Tibial nerve (tissue), 4 donors: ENCODE data around the gene SRGAP2B. TPM values are rescaled to one million over a fixed set of nuclear protein-coding genes. Genes with fewer than 3 reads are reported as not detected.
A peak's percentile ranks its signal among the peaks of the same experiment; 100 is the strongest.
"Not testable (repeated sequence)": the region's sequence is repeated elsewhere in the genome, so short reads cannot be mapped to it uniquely, and the experiment has no call there.

Experiments used
- DNase-seq, 2 donors: peaks; one replicate each; pipeline ENCODE4 v3.0.0-alpha.2; 2019; ENCODE audit warnings: low spot score in 2 of 2
- H3K27ac ChIP-seq, 4 donors: fragments of 200-600 bp; sonication (generic) in 3 of 4; one replicate each; pipeline ENCODE4 v1.5.1; 2017 to 2019; ENCODE audit warnings: mild to moderate bottlenecking in 1 of 4
- H3K27me3 ChIP-seq, 2 donors: fragments of 200-600 bp; sonication (generic) in 1 of 2; one replicate each; pipeline versions ENCODE4 v1.5.1 to v1.6.0; 2017 to 2019
- H3K36me3 ChIP-seq, 3 donors: fragments of 200-600 bp; sonication (generic); one replicate each; pipeline ENCODE4 v1.5.1; 2018 to 2019
- H3K4me1 ChIP-seq, 4 donors: fragments of 200-600 bp; sonication (generic) in 3 of 4; one replicate each; pipeline ENCODE4 v1.5.1; 2017 to 2019
- H3K4me3 ChIP-seq, 4 donors: fragments of 200-600 bp; sonication (generic) in 3 of 4; one replicate each; pipeline ENCODE4 v1.5.1; 2017 to 2019; ENCODE audit warnings: mild to moderate bottlenecking in 1 of 4, moderate library complexity in 1 of 4
- H3K9me3 ChIP-seq, 4 donors: fragments of 200-600 bp; sonication (generic) in 3 of 4; one replicate each; pipeline ENCODE4 v1.5.1; 2017 to 2019
- EP300 ChIP-seq, 2 donors: sonication (generic); formaldehyde crosslinking; IDR thresholded peaks; one replicate each; pipeline ENCODE4 v1.6.1; 2017; ENCODE audit warnings: antibody characterized with exemption in 2 of 2, mild to moderate bottlenecking in 1 of 2
- WGBS, 2 donors: methylation state at CpG; one replicate each; pipeline ENCODE4 v1.1.5; 2018; 5-methylcytosine and 5-hydroxymethylcytosine counted together
- total RNA-seq, 4 donors: library from RNA; depleted of rRNA; stranded (reverse); fragments of >200 nt; gene quantifications; one replicate each; pipeline ENCODE4 v1.1.0, GENCODE V29; 2016

The SRGAP2B gene
- total RNA-seq = 10 to 100 TPM; 41.0 to 57.7 (median 53.0) TPM

- peak within 1 kb of the TSS in 3 of 4 donors; percentile 24 to 46 (median 39) for H3K4me3 ChIP-seq
- H3K27me3 ChIP-seq, H3K9me3 ChIP-seq, H3K4me1 ChIP-seq, DNase-seq, H3K36me3 ChIP-seq: not testable (repeated sequence)
- H3K27ac ChIP-seq = peak within 1 kb of the TSS in 2 of 4 donors; percentile 56
- no CpG with 5 or more reads among the region's 47 CpGs for WGBS, 2 donors
Measured at GRCh38 chr1:145095284-145096057, at the start of gene SRGAP2B, which contains the start of gene FAM72D. Gene SRGAP2B (minus strand): TSS chr1:145095328. CDS start chr1:145092901, 2,427 bp downstream. Gene FAM72D (plus strand): TSS chr1:145095974. CDS start chr1:145096848, 874 bp downstream.

GRCh38 chr1:145144264-145144913 lies 49.3 kb upstream of the SRGAP2B start:
- H3K4me3 ChIP-seq, H3K27ac ChIP-seq, DNase-seq, H3K9me3 ChIP-seq, H3K36me3 ChIP-seq, H3K4me1 ChIP-seq, H3K27me3 ChIP-seq: not testable (repeated sequence)
- WGBS, 2 donors = 31 to 67% methylated on average over 2 of the region's 3 CpGs

- H3K9me3 ChIP-seq, H3K27ac ChIP-seq, H3K27me3 ChIP-seq, H3K36me3 ChIP-seq, H3K4me1 ChIP-seq, DNase-seq, H3K4me3 ChIP-seq: not testable (repeated sequence)
- no CpG with 5 or more reads among the region's 2 CpGs for WGBS, 2 donors
Measured at GRCh38 chr1:145140549-145140948, 45.4 kb upstream of the SRGAP2B start.

GRCh38 chr1:145134476-145134875 lies 39.3 kb upstream of the SRGAP2B start:
- H3K36me3 ChIP-seq, DNase-seq, H3K9me3 ChIP-seq, H3K27ac ChIP-seq, H3K27me3 ChIP-seq, H3K4me3 ChIP-seq, H3K4me1 ChIP-seq: not testable (repeated sequence)
- no CpG with 5 or more reads among the region's 1 CpG for WGBS, 2 donors

GRCh38 chr1:145128697-145129469 lies 33.8 kb upstream of the SRGAP2B start:
- not testable (repeated sequence) for H3K4me1 ChIP-seq, DNase-seq, H3K27ac ChIP-seq, H3K27me3 ChIP-seq, H3K4me3 ChIP-seq, H3K36me3 ChIP-seq, H3K9me3 ChIP-seq
- peak in 1 of 2 donors; percentile 11 for TF ChIP-seq EP300 (IDR thresholded peaks at IDR 0.05)
- 56 to 58% methylated on average over 14 of the region's 14 CpGs for WGBS, 2 donors

- H3K36me3 ChIP-seq, H3K4me1 ChIP-seq, DNase-seq, H3K27ac ChIP-seq, H3K27me3 ChIP-seq, H3K9me3 ChIP-seq, H3K4me3 ChIP-seq: not testable (repeated sequence)
Measured at GRCh38 chr1:145127144-145127543, 32.0 kb upstream of the SRGAP2B start.

GRCh38 chr1:145125112-145125511 lies 30.0 kb upstream of the SRGAP2B start:
- H3K36me3 ChIP-seq, H3K27me3 ChIP-seq, H3K27ac ChIP-seq, DNase-seq, H3K9me3 ChIP-seq, H3K4me1 ChIP-seq, H3K4me3 ChIP-seq: not testable (repeated sequence)
- no CpG with 5 or more reads among the region's 1 CpG for WGBS, 2 donors

- H3K4me1 ChIP-seq = not testable (repeated sequence)
- no CpG with 5 or more reads among the region's 7 CpGs for WGBS, 2 donors
Measured at GRCh38 chr1:145123992-145124641, 29.0 kb upstream of the SRGAP2B start.

GRCh38 chr1:145123062-145123395 lies 27.9 kb upstream of the SRGAP2B start:
- WGBS, 2 donors = no CpG with 5 or more reads among the region's 1 CpG
- H3K27ac ChIP-seq, H3K4me3 ChIP-seq, H3K4me1 ChIP-seq, H3K36me3 ChIP-seq, DNase-seq, H3K9me3 ChIP-seq, H3K27me3 ChIP-seq: not testable (repeated sequence)

More at GRCh38 chr1:145123992-145124641, 29.0 kb upstream of the SRGAP2B start:
- H3K27ac ChIP-seq, H3K36me3 ChIP-seq, H3K4me3 ChIP-seq, H3K27me3 ChIP-seq, DNase-seq, H3K9me3 ChIP-seq: not testable (repeated sequence)

- H3K4me1 ChIP-seq, H3K9me3 ChIP-seq, DNase-seq, H3K27ac ChIP-seq, H3K36me3 ChIP-seq, H3K27me3 ChIP-seq, H3K4me3 ChIP-seq: not testable (repeated sequence)
- WGBS, 2 donors = no CpG with 5 or more reads among the region's 7 CpGs
Measured at GRCh38 chr1:145122344-145123061, 27.4 kb upstream of the SRGAP2B start.

- not testable (repeated sequence) for H3K27me3 ChIP-seq, H3K4me3 ChIP-seq, H3K27ac ChIP-seq, DNase-seq, H3K9me3 ChIP-seq, H3K36me3 ChIP-seq, H3K4me1 ChIP-seq
- no CpG with 5 or more reads among the region's 3 CpGs for WGBS, 2 donors
Measured at GRCh38 chr1:145119842-145120241, 24.7 kb upstream of the SRGAP2B start.
